Common myeloid progenitor, CD34-positive (primary cell): Measurements from ENCODE around the gene CCDC39.

Experiments used
- CTCF ChIA-PET: fragments of 350-600 bp; sonication (Branson Sonifier 250); formaldehyde crosslinking; loops from one replicate; lab custom pipeline; 2021; ENCODE audit warnings: antibody characterized with exemption; lab: Charles Lee
- POLR2A ChIA-PET: fragments of 350-600 bp; sonication (Branson Sonifier 250); formaldehyde crosslinking; loops from one replicate; lab custom pipeline; 2021; ENCODE audit warnings: antibody characterized with exemption; lab: Charles Lee
- DNase-seq, 3 donors: peaks; one replicate each; pipeline versions ENCODE4 v3.0.0 to v3.0.0-alpha.2; 2013
- H3K27ac ChIP-seq, 2 experiments: 1 replicate in 1 of 2; 2 replicates in 1 of 2; pipeline ENCODE4 v1.7.0; 2013; ENCODE audit warnings: inconsistent platforms in 2 of 2, low read length in 2 of 2, mild to moderate bottlenecking in 2 of 2, low read depth in 1 of 2, moderate library complexity in 1 of 2; ENCODE audit not compliant: severe bottlenecking in 2 of 2, insufficient read depth in 1 of 2, poor library complexity in 1 of 2
- H3K27me3 ChIP-seq, 5 experiments: replicated peaks in 2 of 5; 1 replicate in 3 of 5; 2 replicates in 2 of 5; pipeline versions ENCODE4 v1.6.1 to v1.7.0; 2013; ENCODE audit warnings: low read length in 4 of 5, mild to moderate bottlenecking in 2 of 5, moderate library complexity in 2 of 5, inconsistent platforms in 1 of 5; ENCODE audit not compliant: insufficient read depth in 5 of 5, control insufficient read depth in 4 of 5
- H3K36me3 ChIP-seq, 4 experiments: 1 replicate in 2 of 4; 2 replicates in 2 of 4; pipeline versions ENCODE4 v1.6.1 to v1.7.0; 2013; ENCODE audit warnings: low read length in 3 of 4, control low read depth in 1 of 4, mild to moderate bottlenecking in 1 of 4; ENCODE audit not compliant: control insufficient read depth in 4 of 4, insufficient read depth in 4 of 4
- H3K4me1 ChIP-seq, 4 experiments: 1 replicate in 3 of 4; 2 replicates in 1 of 4; pipeline versions ENCODE4 v1.6.1 to v1.7.1; 2013; ENCODE audit warnings: low read length in 3 of 4, mild to moderate bottlenecking in 3 of 4, control low read depth in 1 of 4, inconsistent platforms in 1 of 4, moderate library complexity in 1 of 4; ENCODE audit not compliant: control insufficient read depth in 4 of 4, insufficient read depth in 4 of 4; ENCODE audit errors: control extremely low read depth in 1 of 4
- H3K4me3 ChIP-seq, 7 experiments: 1 replicate in 4 of 7; 2 replicates in 3 of 7; pipeline versions ENCODE4 v1.5.1 to v1.7.0; 2013; ENCODE audit warnings: mild to moderate bottlenecking in 7 of 7, low read length in 6 of 7, moderate library complexity in 6 of 7, inconsistent platforms in 2 of 7, low read depth in 2 of 7, control low read depth in 1 of 7; ENCODE audit not compliant: insufficient read depth in 4 of 7, control insufficient read depth in 1 of 7; ENCODE audit errors: extremely low read depth in 1 of 7
- H3K9me3 ChIP-seq, 5 experiments: 1 replicate in 4 of 5; 2 replicates in 1 of 5; pipeline versions ENCODE4 v1.6.1 to v1.7.1; 2013; ENCODE audit warnings: low read length in 4 of 5, mild to moderate bottlenecking in 2 of 5, inconsistent platforms in 1 of 5, low read depth in 1 of 5, moderate library complexity in 1 of 5; ENCODE audit not compliant: control insufficient read depth in 4 of 5, insufficient read depth in 2 of 5; ENCODE audit errors: control extremely low read depth in 1 of 5
- WGBS: methylation state at CpG from one replicate; pipeline ENCODE4 v1.1.5; 2013; ENCODE audit not compliant: insufficient coverage; 5-methylcytosine and 5-hydroxymethylcytosine counted together

CCDC39 gene

DNA sequence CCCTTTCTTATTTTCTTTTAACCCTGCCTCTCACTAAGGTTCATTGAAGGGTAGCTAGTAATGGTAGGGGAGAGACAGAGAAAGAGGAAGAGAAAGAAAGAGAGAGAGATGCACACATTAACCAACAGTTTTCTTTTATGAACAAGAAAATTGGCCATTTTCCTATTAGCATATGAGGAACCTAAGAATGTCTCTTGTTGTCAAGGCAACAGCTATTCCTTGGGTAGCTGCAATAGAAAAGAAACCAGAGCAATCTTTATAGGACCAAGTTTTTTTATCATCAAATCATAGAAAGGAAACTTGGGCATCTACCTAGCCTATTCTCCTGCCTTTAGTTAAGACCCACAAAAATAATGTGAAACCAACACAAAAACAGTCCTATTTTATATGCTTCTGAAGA is 15.0 kb upstream of the CCDC39 start:
- Histone ChIP-seq H3K9me3 (no peaks in the 10 kb centered on the region), H3K4me3 (no peak overlapping the region), H3K27ac (no peak overlapping the region), H3K27me3 (peaks cover 0 to 2% (median 0%) of the 10 kb centered on the region in 5 experiments), H3K4me1 (no peaks in the 10 kb centered on the region), H3K36me3 (no peaks in the 10 kb centered on the region)
- ChIA-PET CTCF (interaction anchor here (0.7 kb wide), 1 partner anchor 13 kb away, joined by 3 read pairs; no protein-coding TSS in a partner anchor), POLR2A (no interaction called here)
- DNase-seq: no peak

DNA sequence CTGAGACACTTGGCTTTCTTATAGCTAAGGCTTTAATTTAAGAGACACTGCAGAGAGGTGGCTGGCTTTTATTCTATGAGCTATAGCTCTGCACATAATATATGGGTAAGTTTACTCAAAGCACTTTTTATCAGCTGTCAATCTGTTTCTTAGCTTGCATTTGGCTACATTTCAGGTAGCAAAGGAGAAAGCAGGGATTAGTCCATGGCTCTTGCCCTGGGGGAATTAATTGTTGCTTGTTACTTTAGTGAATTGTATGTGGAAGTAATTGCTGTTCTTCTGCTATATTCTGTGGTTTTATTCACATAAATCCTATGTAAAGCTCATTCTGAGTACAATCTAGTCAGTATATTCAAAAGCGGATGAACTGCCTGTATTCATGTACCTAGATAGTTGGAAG is 14.4 kb upstream of the CCDC39 start:
- Histone ChIP-seq H3K4me3 (no peak overlapping the region), H3K4me1 (no peaks in the 10 kb centered on the region), H3K9me3 (no peaks in the 10 kb centered on the region), H3K36me3 (no peaks in the 10 kb centered on the region), H3K27me3 (peaks cover 0 to 2% (median 0%) of the 10 kb centered on the region in 5 experiments), H3K27ac (no peak overlapping the region)
- DNase-seq: no peak
- ChIA-PET CTCF (no interaction called here), POLR2A (no interaction called here)
- WGBS: no CpG with 5 or more reads among the region's 1 CpG

- Histone ChIP-seq H3K9me3 (no peaks in the 10 kb centered on the region), H3K36me3 (no peaks in the 10 kb centered on the region), H3K4me3 (no peak overlapping the region), H3K4me1 (no peaks in the 10 kb centered on the region), H3K27me3 (peaks cover 0 to 2% (median 2%) of the 10 kb centered on the region in 5 experiments), H3K27ac (no peak overlapping the region)
- POLR2A ChIA-PET: no interaction called here
- no peak for DNase-seq
- no CpG with 5 or more reads among the region's 1 CpG for WGBS
- CTCF ChIA-PET: no interaction called here
Observed at GRCh38 chr3:180690061-180690460, 10.8 kb upstream of the CCDC39 start.

DNA sequence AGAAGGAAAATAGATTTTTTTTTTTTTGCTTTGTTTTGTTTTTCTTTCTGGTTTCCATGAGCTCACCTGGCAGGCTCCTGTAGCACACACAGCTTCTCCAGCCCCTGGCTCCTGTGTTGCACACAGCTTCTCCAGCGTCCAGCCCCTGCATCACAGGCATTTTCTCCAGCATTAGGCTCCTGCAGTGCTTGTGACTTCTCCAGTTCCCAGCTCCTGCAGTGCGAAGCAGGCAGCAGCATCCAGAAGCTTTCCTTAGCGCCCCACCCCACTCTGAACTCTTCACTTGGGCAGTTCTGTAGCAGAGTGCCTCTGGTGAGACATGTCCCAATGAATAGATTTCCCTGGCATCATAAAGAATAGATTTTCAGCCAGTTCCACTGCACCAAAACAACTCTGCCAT is 5.5 kb upstream of the CCDC39 start:
- ChIA-PET POLR2A (interaction anchor here (0.7 kb wide), 1 partner anchor 384 kb away, joined by 3 read pairs; no protein-coding TSS in a partner anchor), CTCF (no interaction called here)
- peaks cover 6 to 38% (median 16%) of the 10 kb centered on the region in 5 experiments for H3K27me3 ChIP-seq
- no peaks in the 10 kb centered on the region for H3K36me3 ChIP-seq
- H3K27ac ChIP-seq: no peak overlapping the region
- peaks cover 0 to 5% (median 2%) of the 10 kb centered on the region in 4 experiments for H3K4me1 ChIP-seq
- H3K4me3 ChIP-seq: no peak overlapping the region
- no peaks in the 10 kb centered on the region for H3K9me3 ChIP-seq
- WGBS: 50% methylated on average over 3 of the region's 3 CpGs
- DNase-seq: no peak

- Histone ChIP-seq H3K36me3 (no peaks in the 10 kb centered on the region), H3K27ac (no peak overlapping the region), H3K4me1 (peaks cover 0 to 15% (median 9%) of the 10 kb centered on the region in 4 experiments), H3K27me3 (peaks cover 13 to 48% (median 16%) of the 10 kb centered on the region in 5 experiments), H3K9me3 (no peaks in the 10 kb centered on the region), H3K4me3 (no peak overlapping the region)
- no peak for DNase-seq
- 100% methylated on average over 2 of the region's 2 CpGs for WGBS
- POLR2A ChIA-PET: no interaction called here
- CTCF ChIA-PET: no interaction called here
Observed at GRCh38 chr3:180683816-180684215, 4.5 kb upstream of the CCDC39 start.

DNA sequence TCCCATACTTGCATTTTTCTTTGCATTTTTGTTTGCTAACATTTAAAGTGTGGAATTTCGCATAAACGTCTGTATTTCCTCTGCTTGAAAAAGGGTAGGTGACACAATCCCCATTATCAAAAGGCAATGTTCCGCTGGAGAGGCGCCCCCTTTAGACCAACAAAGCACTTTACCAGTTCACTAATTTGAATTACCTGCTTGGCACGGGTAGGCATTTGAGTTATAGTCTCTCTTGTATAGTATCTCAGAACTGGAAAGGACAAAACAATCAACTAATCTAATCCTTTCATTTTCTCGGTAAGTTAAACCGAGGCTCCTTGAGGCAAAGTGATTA is 775 bp upstream of the CCDC39 start:
- no peaks in the 10 kb centered on the region for H3K36me3 ChIP-seq
- no peaks in the 10 kb centered on the region for H3K9me3 ChIP-seq
- peak; percentile 19 to 56 (median 43) for DNase-seq
- H3K4me3 ChIP-seq: peak overlapping the region in 6 of 7 experiments; percentile 48 to 73 (median 64)
- WGBS: 0% methylated on average over 3 of the region's 7 CpGs
- H3K27ac ChIP-seq: no peak overlapping the region
- ChIA-PET CTCF (no interaction called here), POLR2A (no interaction called here)
- peaks cover 0 to 16% (median 9%) of the 10 kb centered on the region in 4 experiments for H3K4me1 ChIP-seq
- H3K27me3 ChIP-seq: peaks cover 19 to 65% (median 22%) of the 10 kb centered on the region in 5 experiments

DNA sequence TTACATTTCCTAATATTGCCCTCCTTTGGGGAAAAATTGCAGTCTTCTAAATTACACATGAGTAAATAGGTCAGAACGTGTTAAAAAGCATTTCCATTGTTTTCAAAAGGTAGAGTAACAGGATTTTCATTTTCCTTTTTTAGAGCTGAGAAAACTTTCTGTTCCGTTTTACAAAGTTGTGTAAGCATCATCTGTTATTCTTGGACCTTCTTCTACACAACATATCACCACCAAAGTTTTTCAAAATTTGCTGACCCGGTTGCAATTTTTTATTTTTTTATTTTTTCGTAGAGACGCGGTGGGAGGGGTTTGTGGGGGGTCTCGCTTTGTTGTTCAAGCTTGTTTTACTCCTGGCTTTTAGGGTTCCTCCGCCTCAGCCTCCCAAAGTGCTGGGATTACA is 1.1 kb downstream of the CCDC39 start:
- no peak overlapping the region for H3K4me3 ChIP-seq
- peaks cover 16 to 55% (median 22%) of the 10 kb centered on the region in 5 experiments for H3K27me3 ChIP-seq
- no peak for DNase-seq
- POLR2A ChIA-PET: no interaction called here
- H3K9me3 ChIP-seq: no peaks in the 10 kb centered on the region
- CTCF ChIA-PET: interaction anchor here (1.4 kb wide), 1 partner anchor 24 kb away, joined by 3 read pairs; no protein-coding TSS in a partner anchor
- WGBS: 21% methylated on average over 2 of the region's 8 CpGs
- H3K36me3 ChIP-seq: no peaks in the 10 kb centered on the region
- peaks cover 0 to 16% (median 9%) of the 10 kb centered on the region in 4 experiments for H3K4me1 ChIP-seq
- H3K27ac ChIP-seq: no peak overlapping the region
